NCI-H82 treated with DMSO at 0.1 percent for 48 hours (cell line): ENCODE data around the gene GMNN.
"Not testable (repeated sequence)": the region's sequence is repeated elsewhere in the genome, so short reads cannot be mapped to it uniquely, and the experiment has no call there.

Experiments
- DNase-seq: peaks from one replicate; lab custom pipeline; 2025; ENCODE audit not compliant: unreplicated experiment; lab: John Stamatoyannopoulos, UW

The GMNN gene

GRCh38 chr6:24774696-24775519 lies at the start of gene GMNN:
Gene GMNN (plus strand): TSS chr6:24774937. CDS start chr6:24777247, 2,310 bp downstream.
- peak; percentile 90 for DNase-seq

GRCh38 chr6:24730653-24731052 lies 44.1 kb upstream of the GMNN start:
- DNase-seq: not testable (repeated sequence)

GRCh38 chr6:24731456-24732134 lies 43.1 kb upstream of the GMNN start:
- not testable (repeated sequence) for DNase-seq

GRCh38 chr6:24734166-24734565 lies 40.6 kb upstream of the GMNN start:
- no peak for DNase-seq

GRCh38 chr6:24734710-24735109 lies 40.0 kb upstream of the GMNN start:
- DNase-seq: not testable (repeated sequence)

GRCh38 chr6:24738741-24739140 lies 36.0 kb upstream of the GMNN start:
- DNase-seq: no peak

GRCh38 chr6:24740861-24741260 lies 33.9 kb upstream of the GMNN start:
- no peak for DNase-seq

- DNase-seq: no peak
These were observed 32.5 kb upstream of the GMNN start for GRCh38 chr6:24742216-24742738.

- DNase-seq: no peak
These were observed 31.3 kb upstream of the GMNN start for GRCh38 chr6:24743265-24743943.

- no peak for DNase-seq
These were observed 30.8 kb upstream of the GMNN start for GRCh38 chr6:24743944-24744335.

- no peak for DNase-seq
These were observed 29.8 kb upstream of the GMNN start for GRCh38 chr6:24744911-24745310.

GRCh38 chr6:24749297-24749696 lies 25.4 kb upstream of the GMNN start:
- no peak for DNase-seq

- DNase-seq: not testable (repeated sequence)
These were observed 23.9 kb upstream of the GMNN start for GRCh38 chr6:24750878-24751277.

GRCh38 chr6:24752503-24752902 lies 22.2 kb upstream of the GMNN start:
- DNase-seq: no peak

GRCh38 chr6:24752917-24753492 lies 21.7 kb upstream of the GMNN start:
- DNase-seq: no peak

GRCh38 chr6:24753545-24753944 lies 21.2 kb upstream of the GMNN start:
- DNase-seq: no peak

- not testable (repeated sequence) for DNase-seq
These were observed 20.4 kb upstream of the GMNN start for GRCh38 chr6:24754378-24754777.

- no peak for DNase-seq
These were observed 19.5 kb upstream of the GMNN start for GRCh38 chr6:24755279-24755678.

GRCh38 chr6:24757611-24758010 lies 17.1 kb upstream of the GMNN start:
- no peak for DNase-seq

GRCh38 chr6:24759718-24760117 lies 15.0 kb upstream of the GMNN start:
- DNase-seq: no peak

GRCh38 chr6:24760210-24760609 lies 14.5 kb upstream of the GMNN start:
- DNase-seq: no peak
